ENCODE results near the gene PTGIR.
A peak's percentile ranks its signal among the peaks of the same experiment; 100 is the strongest.

PTGIR gene

GRCh38 chr19:46586294-46586693, 38.6 kb downstream of the PTGIR start:
- no peak for TF ChIP-seq GATA2 (IDR thresholded peaks at IDR 0.05; ENCODE audit: low read depth, low read length)
- no peak for TF ChIP-seq GATA3 (IDR thresholded peaks at IDR 0.05; ENCODE audit: low read depth, low read length)

DNA sequence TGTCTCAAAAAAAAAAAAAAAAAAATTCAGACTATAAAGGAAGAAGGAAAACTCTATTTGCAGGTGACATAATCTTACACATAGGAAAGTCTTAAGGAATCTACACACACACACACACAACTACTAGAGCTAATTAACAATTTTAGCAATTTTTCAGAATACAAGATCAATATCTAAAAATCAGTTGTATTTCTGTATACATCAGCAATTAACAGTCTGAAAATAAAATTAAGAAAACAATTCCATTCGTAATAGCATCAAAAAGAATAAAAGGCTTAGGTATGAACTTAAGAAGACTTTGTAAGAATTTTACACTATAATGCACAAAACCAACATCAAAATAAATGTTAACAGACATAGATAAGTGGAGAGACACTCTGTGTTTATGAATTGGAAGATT, 39.4 kb downstream of the PTGIR start:
- no peak for TF ChIP-seq GATA2 (IDR thresholded peaks at IDR 0.05; ENCODE audit: low read depth, low read length)
- no peak for TF ChIP-seq GATA3 (IDR thresholded peaks at IDR 0.05; ENCODE audit: low read depth, low read length)

DNA sequence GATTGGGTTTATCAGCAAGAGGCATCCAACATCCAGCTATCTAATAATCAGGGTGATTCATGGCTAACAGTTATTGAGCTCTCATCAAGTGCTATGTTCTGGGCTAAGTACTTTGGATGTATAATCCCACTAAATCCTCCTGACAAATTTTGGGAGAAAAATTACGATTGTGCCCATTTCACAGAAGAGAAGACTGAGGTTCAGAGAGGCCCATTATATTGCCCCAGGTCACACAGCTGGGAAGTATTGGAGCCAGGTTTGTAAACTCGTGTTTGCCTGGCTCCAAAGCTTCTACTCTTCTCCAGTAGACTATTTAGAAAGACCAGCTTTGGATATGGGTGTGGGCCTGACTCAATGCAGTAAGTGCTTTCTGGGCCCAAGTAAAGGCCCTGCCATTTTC, 44.6 kb downstream of the PTGIR start:
- TF ChIP-seq GATA3 (IDR thresholded peaks at IDR 0.05; ENCODE audit: low read depth, low read length) (no peak), GATA2 (IDR thresholded peaks at IDR 0.05; ENCODE audit: low read depth, low read length) (no peak)

GRCh38 chr19:46579361-46579879, 45.5 kb downstream of the PTGIR start:
- TF ChIP-seq GATA3 (IDR thresholded peaks at IDR 0.05; ENCODE audit: low read depth, low read length) = no peak
- no peak for TF ChIP-seq GATA2 (IDR thresholded peaks at IDR 0.05; ENCODE audit: low read depth, low read length)

GRCh38 chr19:46578450-46578849, 46.4 kb downstream of the PTGIR start:
- TF ChIP-seq GATA2 (IDR thresholded peaks at IDR 0.05; ENCODE audit: low read depth, low read length) (no peak), GATA3 (IDR thresholded peaks at IDR 0.05; ENCODE audit: low read depth, low read length) (no peak)

DNA sequence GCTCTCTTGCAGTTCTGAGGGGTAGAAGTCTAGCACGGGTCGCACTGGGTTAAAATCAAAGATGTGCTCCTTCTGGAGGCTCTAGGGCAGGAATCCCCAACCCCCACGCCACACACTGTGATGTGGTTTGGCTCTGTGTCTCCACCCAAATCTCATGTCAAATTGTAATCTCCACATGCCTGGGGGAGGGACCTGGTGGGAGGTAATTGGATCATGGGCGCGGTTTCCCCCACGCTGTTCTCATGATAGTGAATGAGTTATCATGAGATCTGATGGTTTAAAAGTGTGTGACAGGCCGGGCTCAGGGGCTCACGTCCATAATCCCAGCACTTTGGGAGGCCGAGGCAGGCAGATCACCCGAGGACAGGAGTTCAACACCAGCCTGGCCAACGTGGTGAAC, 50.4 kb downstream of the PTGIR start:
- peak; percentile 61 for TF ChIP-seq GATA2 (IDR thresholded peaks at IDR 0.05; ENCODE audit: low read depth, low read length)
- TF ChIP-seq GATA3 (IDR thresholded peaks at IDR 0.05; ENCODE audit: low read depth, low read length) = no peak

GRCh38 chr19:46573679-46574498, 51.0 kb downstream of the PTGIR start:
- TF ChIP-seq GATA2 (IDR thresholded peaks at IDR 0.05; ENCODE audit: low read depth, low read length) = no peak
- no peak for TF ChIP-seq GATA3 (IDR thresholded peaks at IDR 0.05; ENCODE audit: low read depth, low read length)

- no peak for TF ChIP-seq GATA3 (IDR thresholded peaks at IDR 0.05; ENCODE audit: low read depth, low read length)
- no peak for TF ChIP-seq GATA2 (IDR thresholded peaks at IDR 0.05; ENCODE audit: low read depth, low read length)
Measured at GRCh38 chr19:46571495-46571894, 53.4 kb downstream of the PTGIR start.

Data from SH-SY5Y (cell line).